MM.1S (cell line): ENCODE measurements around the gene CCNJL.
"Not testable (repeated sequence)": the region's sequence is repeated elsewhere in the genome, so short reads cannot be mapped to it uniquely, and the experiment has no call there.

Experiments used
- CTCF ChIP-seq: fragments of 300-600 bp; sonication (generic); IDR thresholded peaks from 2 replicates; pipeline ENCODE4 v1.5.1; 2016; ENCODE audit warnings: antibody characterized with exemption, low read length, mixed read lengths
- EZH2 ChIP-seq: fragments of 300-600 bp; sonication (generic); optimal IDR thresholded peaks from 2 replicates; pipeline ENCODE3; 2017; ENCODE audit warnings: low read depth, mild to moderate bottlenecking, antibody characterized with exemption, low read length, mixed read lengths

GRCh38 chr5:160340513-160340912 is 28.1 kb upstream of the CCNJL start:
- not testable (repeated sequence) for TF ChIP-seq CTCF, EZH2
